HG03575 (cell line): ENCODE measurements around the gene CCN2.

Experiments used
- ATAC-seq: cut with Tn5 transposase; IDR thresholded peaks from one replicate; pipeline ENCODE4 v1.9.1; 2021; ENCODE audit not compliant: unreplicated experiment, insufficient number of reproducible peaks, low FRiP score; ENCODE audit errors: extremely low read depth

CCN2 gene

GRCh38 chr6:131970076-131970859 is 19.1 kb upstream of the CCN2 start:
- ATAC-seq = no peak

DNA sequence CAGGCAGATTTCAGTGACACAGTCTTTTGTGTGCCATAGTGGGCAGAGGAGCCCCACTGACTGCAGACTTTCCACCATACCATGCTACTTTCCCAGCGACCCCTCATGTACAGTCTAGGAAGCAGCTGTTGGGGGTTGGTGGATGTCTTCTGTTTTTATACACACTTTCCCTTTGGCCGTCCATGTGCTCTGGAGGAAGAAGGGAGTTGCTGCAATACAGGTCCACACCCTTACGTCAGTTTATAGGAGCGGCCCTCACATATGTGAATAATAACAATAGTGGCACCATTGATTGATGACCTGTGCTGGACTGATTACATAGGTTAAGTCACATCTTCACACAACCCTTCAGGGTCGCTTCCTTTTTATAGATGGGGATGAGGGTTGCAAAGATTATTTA is 17.5 kb upstream of the CCN2 start:
- ATAC-seq = no peak

DNA sequence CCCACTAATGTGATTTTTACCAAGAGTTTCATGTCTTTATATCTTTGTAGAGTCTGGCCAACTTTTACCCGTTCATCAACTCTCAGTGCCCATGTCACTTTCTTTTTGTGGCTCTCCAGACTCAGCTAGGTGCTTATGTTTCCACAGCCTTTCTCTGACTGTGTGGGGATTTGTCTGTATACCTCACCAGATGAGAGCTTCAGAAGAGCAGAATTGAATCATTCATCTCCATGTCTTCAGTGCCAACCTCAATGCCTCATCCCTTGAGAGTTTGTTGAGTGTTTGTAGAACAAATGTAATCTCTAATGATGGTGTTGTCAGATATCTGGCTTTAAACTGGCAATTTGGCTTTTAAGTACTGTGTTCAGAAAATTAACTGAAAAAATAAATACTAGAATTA is 16.8 kb upstream of the CCN2 start:
- ATAC-seq = no peak

GRCh38 chr6:131966443-131966842 is 15.3 kb upstream of the CCN2 start:
- no peak for ATAC-seq

- no peak for ATAC-seq
Observed at GRCh38 chr6:131963063-131963462, 11.9 kb upstream of the CCN2 start.

DNA sequence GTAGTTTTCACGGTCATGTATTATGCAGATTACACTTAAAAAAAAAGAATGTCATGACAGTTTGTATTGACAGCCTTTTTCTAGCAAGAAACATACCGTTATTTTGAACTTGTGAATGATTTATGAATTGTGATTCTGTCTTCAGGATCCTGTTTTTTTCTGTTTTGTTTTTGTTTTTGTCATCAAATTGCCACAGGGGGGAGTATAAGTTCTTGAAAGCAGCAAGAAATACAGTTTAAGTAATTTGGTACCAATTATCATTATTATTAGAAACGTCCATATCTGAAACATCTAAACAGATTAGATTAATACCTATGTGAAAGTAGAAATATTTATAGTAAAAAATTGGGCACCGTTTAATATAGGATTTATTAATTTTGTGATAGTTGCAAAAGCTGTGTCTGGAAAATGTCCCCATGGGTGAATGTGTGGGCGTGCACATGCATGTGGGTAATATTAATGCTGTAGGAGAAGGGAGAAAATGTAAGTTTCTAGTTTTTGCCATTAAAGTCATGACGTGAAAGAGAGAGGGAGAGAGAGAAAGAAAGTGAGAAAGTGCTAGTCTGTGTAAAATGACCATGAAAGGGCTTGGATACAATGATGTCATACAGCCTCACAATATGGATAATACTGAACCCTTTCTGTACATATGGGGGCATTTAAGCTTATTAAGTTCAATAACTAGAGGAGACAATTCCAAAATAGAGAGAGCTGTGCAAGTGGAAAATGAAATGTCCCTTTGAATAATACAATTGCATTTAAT is 9.4 kb upstream of the CCN2 start:
- ATAC-seq = no peak

- no peak for ATAC-seq
Observed at GRCh38 chr6:131958542-131959470, 7.6 kb upstream of the CCN2 start.

DNA sequence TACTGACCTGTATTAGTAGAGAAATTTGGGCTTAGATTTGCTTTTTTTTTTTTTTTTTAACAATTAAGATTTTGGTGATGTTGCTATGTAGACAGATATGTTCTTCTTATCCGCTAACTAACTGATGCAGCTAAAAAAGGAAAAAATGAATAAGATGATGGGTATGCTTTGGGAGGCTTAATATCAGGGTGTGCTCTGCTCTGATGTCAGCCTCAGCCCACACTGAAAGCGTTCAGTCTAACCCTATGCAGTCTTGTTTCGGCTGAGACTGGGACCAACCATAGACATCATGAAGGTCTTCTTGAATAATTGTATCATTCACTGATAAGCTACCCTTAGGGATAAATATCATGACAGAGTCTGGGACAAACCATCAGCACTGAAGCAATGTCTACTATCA is 6.9 kb upstream of the CCN2 start:
- no peak for ATAC-seq

GRCh38 chr6:131955876-131956275 is 4.7 kb upstream of the CCN2 start:
- ATAC-seq = no peak

DNA sequence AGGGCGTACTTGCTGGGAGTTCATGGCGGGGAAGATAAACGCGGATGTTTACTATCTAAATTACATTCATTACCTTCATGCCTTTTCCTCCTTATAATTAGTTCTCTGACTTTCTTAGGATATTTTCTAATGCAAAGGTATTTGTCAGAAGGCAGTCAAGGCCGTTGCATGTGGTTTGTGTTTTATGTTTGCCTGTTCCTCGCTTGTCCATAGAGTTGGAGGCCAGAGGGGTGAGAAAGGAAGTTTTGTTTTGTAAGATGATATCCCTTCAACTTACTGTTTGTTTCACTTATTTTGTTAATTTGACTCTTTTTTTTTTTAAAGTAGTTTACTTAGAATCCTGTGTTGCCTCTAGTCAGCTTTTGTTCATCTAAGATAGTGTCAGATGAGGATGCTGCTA is 4.0 kb upstream of the CCN2 start:
- ATAC-seq = no peak

DNA sequence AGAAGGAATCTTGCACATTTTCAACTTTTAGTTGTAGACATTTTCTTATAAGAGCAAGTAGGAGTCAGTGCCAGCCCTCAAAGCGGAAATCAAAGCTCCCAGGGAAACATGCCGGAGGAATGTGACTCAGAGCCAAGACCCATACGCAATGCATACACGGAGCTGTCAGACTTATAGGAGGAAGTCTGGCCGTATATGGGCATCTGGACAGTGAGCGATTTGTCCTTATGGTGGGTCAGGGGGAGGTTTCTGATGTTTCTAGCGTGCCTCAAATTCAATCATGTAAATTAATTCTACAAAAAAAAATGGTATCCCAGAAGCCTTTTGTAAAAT is 3.6 kb upstream of the CCN2 start:
- ATAC-seq = no peak

DNA sequence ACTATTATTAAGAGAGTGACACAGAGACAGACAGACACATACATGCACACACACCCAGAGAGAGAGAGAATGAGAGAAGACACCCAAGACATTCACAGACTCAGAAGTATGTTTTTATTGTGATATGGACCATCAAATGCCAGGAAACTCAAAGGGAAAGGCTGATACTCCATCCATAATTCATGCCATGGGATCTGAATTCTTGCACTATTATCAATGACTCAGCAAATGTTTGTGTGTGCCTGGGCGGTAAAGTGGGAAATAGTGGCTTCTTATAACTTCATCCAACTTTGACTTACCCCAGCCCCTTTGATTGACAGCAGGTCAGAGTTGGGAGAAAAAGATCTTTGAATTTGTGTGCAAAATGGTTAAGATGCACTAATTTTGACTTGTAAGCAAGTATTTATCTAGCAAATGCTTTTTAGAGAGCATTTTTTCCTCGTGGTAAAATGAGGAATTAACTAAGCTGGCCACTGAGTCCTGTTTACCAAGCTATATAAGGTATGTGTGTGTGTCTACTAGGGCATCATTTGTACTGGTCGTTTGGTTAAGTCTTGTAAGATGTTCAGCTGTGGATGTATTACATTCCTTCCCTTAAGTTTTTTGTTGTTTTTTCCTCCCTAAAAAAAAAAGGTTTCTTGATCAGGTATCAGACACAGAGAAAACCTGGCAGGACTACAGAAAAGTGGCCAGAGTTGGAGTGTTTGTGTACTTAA is 3.0 kb upstream of the CCN2 start:
- no peak for ATAC-seq

DNA sequence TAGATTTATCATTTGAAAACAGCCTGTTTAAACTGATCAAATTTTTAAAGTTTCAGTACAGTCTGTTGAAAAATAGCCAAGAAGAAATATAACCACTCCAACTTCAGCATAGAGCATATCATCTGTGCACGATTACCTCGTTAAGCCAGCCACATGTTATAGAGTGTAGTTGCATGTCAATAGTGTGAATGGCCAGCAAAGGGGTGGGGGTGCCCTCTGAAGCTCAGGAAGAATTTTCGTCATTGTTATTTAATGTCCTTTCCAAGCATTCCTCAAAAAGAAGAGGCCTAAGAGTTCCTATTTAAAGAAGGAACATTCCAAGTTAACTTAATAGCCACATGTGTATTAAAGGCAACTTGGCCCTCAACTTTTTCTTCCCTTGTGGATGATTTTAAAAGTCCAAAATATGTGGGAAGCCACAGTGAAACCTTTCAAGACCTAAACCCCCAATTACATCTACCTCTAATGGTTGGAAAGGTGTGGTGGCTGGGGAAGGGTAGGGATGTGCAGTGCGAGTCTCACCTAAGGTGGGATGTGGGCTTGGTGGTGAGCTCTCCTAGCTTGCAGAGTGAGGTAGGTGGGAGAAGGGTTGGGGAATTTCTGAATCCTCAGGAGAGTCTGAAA is 1.8 kb upstream of the CCN2 start:
- no peak for ATAC-seq

DNA sequence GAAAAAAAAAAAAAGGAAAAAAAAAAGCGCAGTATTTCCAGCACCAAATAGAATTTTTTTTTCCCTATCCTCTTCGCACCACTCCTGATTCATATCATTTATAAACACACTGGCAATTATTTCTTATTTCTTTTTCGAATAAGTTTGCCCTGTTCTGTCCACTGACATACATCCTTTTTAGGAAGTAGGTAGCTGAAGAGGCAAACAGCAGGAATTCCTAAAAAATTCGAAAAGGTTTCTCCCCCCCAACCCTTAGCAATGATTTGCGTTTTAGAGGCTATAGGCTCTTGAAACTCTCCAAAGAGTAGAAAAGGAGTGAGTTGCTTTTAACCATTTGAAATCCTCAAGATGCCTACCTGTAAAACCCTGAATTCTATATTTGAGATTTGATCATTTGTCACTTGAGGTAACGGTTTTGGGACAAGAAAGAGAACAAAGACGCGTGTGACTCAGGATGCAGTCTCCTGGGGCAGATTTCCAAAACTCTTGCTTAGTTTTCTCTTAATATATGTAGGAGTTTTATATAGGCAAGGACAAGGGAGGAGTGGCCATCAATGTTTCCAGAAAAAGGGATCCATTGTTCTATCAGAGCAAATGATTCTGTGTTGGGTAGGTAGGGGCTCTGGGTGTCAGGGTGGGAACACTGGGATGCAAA is 531 bp upstream of the CCN2 start:
- no peak for ATAC-seq

- ATAC-seq = no peak
Observed at GRCh38 chr6:131949909-131950766, 1.0 kb downstream of the CCN2 start.

DNA sequence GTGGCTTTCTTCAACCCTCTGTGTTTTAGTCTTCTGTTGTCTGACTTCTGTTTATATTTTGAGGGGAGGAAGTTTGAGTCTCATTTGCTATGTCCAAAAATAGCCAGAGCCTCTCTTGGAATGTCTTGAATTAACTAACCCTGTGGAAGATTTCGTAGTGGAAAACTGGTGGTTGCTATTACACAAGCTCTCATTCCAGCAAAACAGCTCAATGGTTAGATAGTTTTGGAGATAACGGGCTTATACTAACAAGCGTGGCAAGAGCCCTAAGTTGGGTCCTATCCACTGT is 1.6 kb downstream of the CCN2 start:
- ATAC-seq = no peak
